HTR-8/SVneo (cell line): ENCODE measurements around the gene IFRD1.
"Not testable (repeated sequence)": the region's sequence is repeated elsewhere in the genome, so short reads cannot be mapped to it uniquely, and the experiment has no call there.

Source experiments
- DNase-seq: peaks from one replicate; pipeline ENCODE4 v3.0.0; 2011; ENCODE audit warnings: low spot score, mixed read lengths; ENCODE audit not compliant: insufficient read length
- FAIRE-seq: peaks from 2 replicates; lab custom pipeline; 2011; peaks lifted over from hg19 to GRCh38; lab: Jason Lieb, UNC

Gene IFRD1

DNA sequence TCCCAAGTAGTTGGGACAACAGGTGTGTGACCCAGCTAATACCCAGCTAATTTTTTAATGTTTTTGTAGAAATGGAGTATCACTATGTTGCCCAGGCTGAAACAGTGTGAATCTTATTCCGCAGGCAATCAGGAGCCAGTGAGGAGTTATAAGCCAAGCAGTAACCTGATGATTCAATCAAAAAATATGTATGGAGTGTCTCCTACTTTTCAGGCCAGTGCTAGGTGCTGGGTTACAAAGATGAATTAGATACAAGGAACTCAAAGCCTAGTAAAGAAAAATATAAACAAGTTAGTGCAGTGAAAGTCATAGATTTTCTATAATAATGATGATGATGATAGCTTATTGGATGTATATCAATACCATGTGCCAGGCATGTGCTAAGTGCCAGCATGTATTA, 13.2 kb upstream of the IFRD1 start:
- FAIRE-seq (no peak), DNase-seq (no peak)

DNA sequence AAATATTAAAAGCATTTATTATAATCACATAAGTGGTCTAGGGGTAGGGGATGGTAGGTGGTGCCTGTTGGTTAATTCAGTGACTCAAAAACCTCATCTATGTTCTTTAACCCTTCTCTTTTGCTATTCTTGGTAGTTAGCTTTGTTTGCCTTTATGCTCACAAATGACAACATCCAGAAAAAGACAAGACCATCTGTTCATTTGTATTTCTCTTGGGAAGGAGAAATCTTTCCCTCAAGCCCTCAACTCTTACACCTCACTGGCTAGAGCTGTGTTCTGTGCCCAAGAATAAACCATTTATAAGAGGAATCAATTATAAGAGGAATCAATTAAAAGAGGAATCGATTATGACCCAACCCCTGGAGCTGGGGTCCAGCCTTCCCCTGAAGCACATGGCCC, 10.8 kb upstream of the IFRD1 start:
- DNase-seq (no peak), FAIRE-seq (no peak)

DNA sequence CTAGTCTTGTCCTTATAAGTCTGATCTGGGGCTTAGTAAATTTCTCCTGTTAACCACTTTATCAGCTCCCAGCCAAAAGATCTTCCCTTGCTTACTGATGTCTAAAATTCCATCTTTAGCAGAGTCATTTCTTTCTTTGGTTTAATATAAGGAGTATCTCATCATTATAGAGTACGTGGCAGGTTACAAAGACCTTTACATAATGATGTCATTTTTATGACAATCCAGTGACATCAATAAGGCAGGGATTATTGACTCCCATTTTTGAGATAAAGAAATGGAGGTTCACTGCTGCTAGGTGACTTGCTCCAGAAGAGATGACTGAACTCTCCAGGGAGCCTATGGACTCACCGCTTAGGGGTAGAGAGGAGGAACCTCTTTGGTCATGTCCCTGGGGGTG, 8.1 kb upstream of the IFRD1 start:
- FAIRE-seq = no peak

DNA sequence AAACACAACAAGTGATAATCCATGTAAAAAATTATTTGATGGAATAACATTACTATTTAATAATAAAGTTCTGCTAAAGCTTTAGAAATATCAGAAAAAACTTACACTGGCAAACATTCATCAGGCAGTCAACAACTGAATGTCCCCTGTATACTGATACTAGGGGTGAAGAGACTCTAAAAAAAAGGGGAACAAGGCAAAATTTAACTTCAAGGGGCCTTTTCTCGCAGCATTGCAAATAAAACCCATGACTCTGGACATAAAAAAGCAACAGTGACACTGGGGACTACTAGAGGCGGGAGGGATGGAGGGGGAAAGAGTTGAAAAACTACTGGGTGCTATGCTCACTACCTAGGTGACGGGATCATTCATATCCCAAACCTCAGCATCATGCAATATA, 5.8 kb upstream of the IFRD1 start:
- DNase-seq (no peak), FAIRE-seq (no peak)

More for the DNA sequence above, 8.1 kb upstream of the IFRD1 start:
- DNase-seq = no peak

DNA sequence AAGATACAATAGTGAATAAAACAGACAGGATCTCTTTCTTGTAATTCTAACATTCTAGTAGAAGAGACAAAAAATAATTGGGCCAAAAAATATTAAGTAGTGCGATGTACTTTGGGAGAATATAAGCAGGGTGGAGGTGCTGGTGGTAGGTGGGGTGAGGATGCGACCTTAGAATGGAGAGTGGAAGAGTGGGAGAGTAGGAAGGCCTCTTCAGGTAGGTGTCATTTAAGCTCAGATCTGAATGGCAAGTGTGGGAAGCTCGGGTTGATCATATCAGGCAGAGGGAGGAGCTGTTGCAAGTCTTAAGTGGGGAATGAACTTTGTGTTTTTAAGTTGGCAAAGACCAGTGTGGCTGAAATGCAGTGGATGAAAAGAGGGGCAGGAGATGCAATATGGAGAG, 3.8 kb upstream of the IFRD1 start:
- no peak for FAIRE-seq
- no peak for DNase-seq

DNA sequence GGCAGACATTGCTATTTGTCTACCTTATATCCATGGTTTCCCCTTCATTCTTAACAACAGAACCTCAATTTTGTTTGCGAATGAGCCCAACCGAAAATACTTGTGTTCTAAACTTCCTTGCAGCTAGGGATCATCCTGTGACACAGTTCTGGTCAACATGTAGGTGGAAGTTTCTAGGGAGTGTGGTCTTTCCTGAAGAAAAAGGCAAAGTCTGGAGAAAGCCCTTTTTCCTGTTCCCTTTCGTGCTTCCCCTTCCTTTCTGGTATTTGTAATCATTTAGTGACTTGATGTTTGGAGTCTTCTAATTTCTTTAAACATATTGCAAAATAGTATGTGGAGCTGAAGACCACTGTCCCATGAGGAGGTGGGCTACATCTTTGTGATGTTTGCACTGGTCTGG, 2.9 kb upstream of the IFRD1 start:
- FAIRE-seq (no peak), DNase-seq (no peak)

DNA sequence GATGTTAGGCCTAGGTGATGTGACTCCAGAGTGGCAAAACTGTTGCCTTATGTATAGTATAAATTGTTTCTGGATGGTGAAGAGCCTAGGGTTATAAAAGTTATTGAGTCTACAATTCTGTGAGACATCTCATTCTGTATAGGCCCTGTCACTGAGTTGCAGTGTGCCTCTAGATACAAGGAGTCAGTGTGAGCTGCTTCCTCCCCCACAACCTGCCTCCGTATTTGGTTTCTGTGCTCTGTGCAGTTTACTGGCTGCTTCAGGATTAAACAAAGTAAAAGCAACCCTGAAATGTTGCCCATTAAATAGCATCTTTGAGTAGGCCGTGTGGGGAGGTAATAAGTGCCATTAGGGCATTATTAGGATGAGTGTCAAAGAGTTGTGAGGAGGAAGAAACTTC, 1.9 kb upstream of the IFRD1 start:
- DNase-seq (no peak), FAIRE-seq (no peak)

DNA sequence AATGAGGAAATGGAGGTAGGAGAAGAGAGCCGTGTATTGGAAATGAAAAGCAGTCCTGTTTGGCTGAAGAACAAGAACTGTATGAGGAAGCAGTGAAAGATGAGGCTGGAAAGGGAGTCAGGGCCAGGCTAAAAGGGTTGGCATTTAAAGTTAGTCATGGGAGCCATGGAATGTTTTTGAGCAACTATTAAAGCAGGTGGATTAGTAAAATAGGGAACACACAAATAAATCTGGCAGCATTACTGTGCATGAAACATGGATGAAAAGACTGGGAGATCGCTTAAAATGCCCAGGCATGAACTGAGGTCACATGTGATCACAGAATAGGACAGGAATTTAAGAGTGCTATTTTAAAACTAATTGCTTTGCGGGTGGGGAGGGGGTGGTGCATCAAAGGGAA, 1.4 kb upstream of the IFRD1 start:
- DNase-seq (no peak), FAIRE-seq (no peak)

DNA sequence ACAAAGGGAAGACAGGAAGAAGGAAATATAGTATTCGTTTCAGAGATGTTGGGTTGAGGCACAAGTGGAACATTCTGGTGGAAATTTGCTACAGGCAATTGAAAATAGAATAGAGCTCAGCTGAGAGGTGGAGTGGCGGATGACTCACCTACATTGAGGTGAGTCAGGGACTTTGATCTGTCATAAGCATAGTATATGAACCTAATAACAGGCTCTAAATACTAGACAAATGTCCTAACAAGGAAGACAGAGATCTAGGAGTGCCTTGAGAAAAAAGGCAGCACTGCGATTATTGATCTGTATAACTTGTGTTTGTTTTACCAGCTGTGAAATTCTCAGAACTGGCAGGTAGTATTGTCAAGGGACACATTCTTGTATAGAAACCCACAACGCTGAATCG, 907 bp upstream of the IFRD1 start:
- DNase-seq = no peak
- no peak for FAIRE-seq

DNA sequence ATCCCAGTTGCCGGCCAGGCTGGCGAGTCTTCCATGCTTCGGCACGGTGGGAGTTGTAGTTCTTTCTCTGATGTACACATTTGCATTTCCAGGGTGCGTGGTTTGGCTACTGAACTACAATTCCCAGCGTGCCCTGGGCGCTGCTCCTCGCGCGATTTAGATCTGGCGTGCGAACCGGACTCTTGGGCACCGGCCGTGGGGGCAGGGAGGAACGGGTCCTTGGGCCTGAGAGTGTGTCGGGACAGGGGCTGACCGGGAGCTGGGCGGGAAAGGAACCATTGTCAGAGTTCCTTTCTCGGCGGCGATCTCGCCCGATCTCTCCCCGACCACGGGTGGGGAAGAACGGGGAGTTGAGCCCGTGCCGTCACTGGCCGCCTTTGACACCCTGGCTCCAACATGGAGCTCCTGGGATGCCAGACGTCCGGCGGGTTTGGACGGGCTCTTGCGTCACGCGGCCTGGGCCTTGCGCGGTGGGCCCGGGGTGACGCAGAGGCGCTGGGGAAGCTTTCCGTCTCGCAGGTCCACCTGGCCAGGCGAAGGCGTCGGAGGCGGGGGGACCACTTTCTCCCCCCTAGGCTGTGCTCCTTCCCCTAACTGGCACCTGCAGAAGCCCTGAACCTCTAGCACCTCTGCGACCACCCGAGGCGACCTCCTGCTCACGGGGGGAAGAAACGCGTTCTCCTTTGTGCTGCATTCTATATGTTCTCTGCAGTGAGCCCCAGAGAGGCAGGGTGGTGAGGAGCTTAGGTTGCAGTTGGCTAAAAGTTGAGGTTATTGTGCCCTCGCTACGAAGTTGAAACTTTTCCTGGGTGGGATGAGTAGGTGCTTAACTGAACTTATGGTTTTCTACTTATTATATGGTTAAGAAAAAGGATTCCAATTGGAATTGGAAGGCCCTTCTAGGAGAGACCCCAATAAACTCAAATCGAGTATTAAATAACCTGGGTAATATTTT, 824 bp downstream of the IFRD1 start:
- DNase-seq (peak; percentile 76), FAIRE-seq (peak; percentile 4)

DNA sequence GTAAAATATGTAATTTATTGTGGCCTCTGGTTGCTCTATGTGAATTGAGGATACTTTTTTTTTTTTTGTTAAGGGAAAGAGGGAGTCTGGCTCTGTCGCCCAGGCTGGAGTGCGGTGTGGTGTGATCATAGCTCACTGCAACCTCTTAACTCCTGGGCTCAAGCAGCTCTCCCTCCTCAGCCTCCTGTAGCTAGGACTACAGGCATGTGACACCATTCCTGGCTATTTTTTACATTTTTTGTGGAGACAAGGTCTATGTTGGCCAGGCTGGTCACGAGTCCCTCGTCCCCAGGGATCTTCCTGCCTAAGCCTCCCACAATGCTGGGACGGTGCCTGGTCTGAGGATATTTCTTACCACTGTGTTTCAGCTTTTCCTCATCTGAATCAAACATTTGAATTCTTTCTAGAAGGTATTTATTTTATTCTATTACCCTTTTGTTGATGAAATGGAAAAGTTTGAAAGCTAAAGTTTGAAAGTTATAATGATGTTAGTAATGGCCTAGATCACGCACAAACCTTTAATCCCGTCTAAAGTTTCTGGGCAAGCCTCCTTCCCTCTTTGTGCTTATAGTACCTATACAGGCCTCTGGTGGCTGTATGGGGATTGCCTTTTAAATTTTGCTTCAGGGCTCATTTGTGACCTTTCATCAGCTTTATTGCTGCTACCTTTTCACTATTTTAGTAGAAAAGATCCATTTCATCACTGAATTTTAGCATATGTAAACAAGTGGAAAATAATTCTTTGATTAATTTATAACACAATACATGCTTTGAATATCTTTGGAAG, 2.0 kb downstream of the IFRD1 start:
- FAIRE-seq = no peak
- no peak for DNase-seq

DNA sequence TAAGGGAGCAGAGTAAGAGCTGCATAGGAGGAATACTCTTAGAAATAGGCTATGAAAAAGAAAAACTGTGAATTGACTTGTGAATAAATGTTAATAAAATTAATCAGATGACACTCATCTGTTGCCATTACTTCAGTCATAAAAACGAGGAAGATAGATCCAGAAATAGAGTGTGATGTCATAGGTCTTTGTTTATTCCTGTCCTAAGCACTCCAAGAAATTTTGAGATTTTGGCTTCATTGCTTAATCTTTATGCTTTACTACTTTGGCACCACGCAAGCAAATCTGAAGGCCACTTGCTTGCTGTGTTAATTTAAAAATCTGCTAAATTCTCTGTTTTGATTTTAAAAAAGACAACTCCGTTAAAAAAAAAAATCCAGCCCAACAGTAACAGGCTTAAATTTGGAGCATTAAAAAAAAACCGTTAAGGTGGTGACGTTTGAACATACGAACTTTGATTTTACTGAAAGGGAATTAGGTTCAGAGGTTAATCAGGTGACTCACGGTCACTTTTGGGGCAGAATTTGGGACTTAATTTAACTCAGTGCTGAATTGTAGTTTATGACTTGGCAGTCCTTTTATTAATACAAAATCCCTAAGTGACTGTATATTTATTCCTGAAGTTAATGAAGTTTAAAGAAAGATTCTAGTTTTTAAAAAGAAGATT, 3.4 kb downstream of the IFRD1 start:
- DNase-seq (no peak), FAIRE-seq (no peak)

DNA sequence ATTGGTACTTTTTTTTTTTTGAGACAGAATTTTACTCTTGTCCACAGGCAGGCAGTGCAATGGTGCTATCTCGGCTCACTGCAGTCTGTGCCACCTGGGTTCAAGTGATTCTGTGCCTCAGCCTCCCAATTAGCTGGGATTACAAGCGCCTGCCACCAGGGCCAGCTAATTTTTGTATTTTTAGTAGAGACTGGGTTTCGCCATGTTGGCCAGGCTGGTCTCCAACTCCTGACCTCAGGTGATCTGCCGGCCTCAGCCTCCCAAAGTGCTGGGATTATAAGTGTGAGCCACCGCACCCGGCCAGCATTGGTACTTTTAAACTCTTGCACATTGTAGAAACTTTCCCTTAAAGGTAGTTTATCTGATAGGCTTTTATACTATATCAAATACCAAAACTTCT, 3.9 kb downstream of the IFRD1 start:
- FAIRE-seq = not testable (repeated sequence)

DNA sequence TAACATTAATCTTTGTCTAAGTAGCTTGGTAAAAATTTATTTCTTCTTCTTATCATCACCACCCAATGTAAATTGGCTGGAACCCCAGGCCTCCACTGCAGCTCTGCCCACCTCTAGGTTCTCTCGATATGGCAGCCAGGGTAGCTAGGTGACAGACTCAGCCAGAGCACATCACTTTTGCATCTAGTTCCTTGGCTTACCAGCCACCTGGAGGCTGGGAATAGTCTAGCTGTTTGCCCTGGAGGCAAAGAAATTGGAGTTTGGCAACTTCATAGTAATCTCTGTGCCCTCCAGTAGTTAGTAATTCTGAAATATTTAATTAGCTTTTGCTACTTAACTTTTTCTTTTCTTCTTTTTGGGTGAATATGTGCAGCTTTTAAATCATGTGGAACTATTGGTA, 9.4 kb downstream of the IFRD1 start:
- DNase-seq (no peak), FAIRE-seq (no peak)

More for the DNA sequence above, 3.9 kb downstream of the IFRD1 start:
- DNase-seq = not testable (repeated sequence)

DNA sequence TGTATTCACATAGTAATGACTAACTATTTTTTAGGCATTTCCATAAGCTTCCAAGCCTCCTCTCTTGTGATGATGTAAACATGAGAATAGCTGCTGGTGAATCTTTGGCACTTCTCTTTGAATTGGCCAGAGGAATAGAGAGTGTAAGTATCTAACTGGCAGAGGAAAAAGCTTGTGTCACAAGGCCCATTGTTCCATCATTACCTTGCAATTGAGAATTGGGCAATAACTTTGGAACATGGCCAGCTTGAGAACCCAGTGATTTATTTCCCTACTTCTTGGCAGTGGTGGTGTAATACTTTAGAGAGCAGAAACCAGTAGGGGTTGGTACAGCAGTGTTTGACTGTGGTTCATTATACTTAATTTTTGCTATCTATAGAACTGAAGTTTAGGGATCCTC, 12.0 kb downstream of the IFRD1 start:
- no peak for FAIRE-seq
- no peak for DNase-seq

DNA sequence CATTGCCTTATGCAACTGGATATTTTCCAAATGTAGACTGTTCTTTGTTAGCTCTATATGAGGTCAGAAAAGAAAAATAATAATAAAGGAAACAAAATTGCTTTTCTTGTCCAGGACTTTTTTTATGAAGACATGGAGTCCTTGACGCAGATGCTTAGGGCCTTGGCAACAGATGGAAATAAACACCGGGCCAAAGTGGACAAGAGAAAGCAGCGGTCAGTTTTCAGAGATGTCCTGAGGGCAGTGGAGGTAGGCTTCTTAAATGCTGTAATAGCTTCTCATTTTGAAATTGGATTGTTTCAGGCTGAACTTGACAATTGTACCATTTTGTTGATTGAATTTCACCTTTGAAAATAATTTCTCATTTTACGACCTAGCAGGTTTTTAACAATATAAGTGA, 17.6 kb downstream of the IFRD1 start:
- FAIRE-seq (no peak), DNase-seq (no peak)

DNA sequence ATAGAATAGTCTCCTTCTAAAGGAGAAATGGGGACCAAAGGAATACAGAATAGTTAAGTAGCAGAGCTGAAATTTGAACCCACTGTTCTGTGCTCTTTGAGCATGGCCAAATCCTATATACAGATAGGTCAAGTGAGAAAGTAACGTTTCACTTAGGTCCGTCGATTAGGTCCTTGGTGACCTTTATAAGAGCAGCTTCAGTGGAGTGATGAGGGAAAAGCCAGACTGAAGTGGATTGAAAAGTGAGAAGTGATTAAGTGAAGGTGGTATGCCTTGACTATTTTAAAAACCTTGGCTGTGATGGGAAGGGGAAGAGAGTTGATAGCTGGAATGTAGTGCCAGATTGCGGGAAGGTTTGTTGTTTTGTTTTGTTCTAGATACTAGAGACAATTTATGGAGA, 19.9 kb downstream of the IFRD1 start:
- DNase-seq (no peak), FAIRE-seq (no peak)

DNA sequence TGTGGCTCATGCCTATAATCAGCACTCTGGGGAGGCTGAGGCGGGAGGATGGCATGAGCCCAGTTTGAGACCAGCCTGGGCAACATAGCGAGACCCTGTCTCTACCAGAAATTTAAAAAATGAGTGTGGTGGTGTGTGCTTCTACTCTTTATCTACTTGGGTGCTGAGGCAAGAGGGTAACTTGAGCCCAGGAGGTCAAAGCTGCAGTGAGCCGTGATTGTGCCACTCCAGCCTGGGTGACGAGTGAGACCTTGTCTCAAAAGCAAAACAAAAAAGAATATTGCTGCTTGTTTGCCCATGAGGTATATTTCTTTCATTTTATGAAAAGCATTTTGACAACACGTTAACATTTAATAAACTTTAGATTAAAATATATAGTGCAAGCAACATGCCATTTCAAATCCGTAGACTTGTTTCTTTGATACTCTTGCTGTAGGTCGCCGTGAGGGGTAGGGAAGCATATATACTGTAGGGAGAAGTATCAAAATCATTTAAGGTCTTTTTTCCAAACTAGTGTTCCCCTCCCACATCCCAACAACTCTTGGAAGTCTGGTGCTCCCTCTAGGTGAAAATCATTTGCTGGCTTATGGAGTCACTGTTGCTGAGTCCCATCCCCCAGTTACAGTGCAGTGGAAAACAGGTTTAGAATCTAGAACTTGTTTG, 26.3 kb downstream of the IFRD1 start:
- FAIRE-seq = no peak

DNA sequence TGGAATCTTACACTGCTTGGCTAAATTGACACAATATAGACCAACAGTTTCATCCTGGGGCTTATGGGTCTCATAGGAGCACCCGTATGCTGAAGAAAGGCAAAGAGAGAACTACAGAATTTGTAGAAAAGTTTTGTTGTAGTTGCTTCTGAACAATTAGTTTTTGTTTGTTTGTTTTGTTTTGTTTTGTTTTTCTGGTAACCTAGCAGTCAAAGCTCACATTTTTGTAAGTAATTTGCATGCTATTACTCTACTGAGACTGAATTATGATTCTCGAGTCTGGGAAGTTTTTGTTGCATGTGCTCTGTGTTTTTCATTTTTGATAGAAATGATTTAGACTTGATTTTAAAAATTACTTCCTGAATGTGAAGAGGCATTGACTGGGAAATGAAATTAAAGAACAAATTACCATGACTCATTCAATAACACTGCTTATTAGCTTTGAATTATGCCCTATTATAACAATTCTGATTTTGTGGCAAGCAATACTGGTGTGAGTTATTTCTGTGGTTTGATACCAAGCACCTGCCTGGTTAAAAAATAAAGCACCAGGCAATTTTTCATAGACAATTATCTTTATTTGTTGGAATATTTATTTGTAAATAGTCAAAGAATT, 31.0 kb downstream of the IFRD1 start:
- no peak for FAIRE-seq
- no peak for DNase-seq

More for the DNA sequence above, 26.3 kb downstream of the IFRD1 start:
- DNase-seq = no peak
